A549 (cell line): ENCODE measurements around the gene FBLL1.

Experiments used
- CTCF ChIP-seq: fragments of >200 bp; sonication (Bioruptor Twin); formaldehyde crosslinking; IDR thresholded peaks from 3 replicates; pipeline ENCODE4 v1.5.1; 2016
- EHMT2 ChIP-seq: fragments of 200-600 bp; sonication (generic); IDR thresholded peaks from 2 replicates; pipeline ENCODE4 v1.6.1; 2016; ENCODE audit warnings: antibody characterized with exemption, low read depth, mild to moderate bottlenecking, moderate library complexity
- EP300 ChIP-seq, 2 experiments: fragments of >200 bp; sonication (Bioruptor Twin); formaldehyde crosslinking; IDR thresholded peaks; 2 replicates in 1 of 2; 3 replicates in 1 of 2; pipeline ENCODE4 v1.6.1; 2016 to 2017
- HOXA7 ChIP-seq: fragments of 250-450 bp; sonication (Bioruptor Pico); IDR thresholded peaks from 2 replicates; pipeline ENCODE4 v1.5.0; 2020; ENCODE audit warnings: mild to moderate bottlenecking, moderate library complexity
- MAX ChIP-seq: IDR thresholded peaks from 2 replicates; pipeline ENCODE4 v1.6.1; 2012
- USF2 ChIP-seq: fragments of 450-650 bp; IDR thresholded peaks from 2 replicates; pipeline ENCODE4 v1.6.1; 2014; ENCODE audit warnings: antibody characterized with exemption

- TF ChIP-seq CTCF (no peak), MAX (no peak), USF2 (no peak), EP300 (IDR thresholded peaks at IDR 0.05) (no peak), HOXA7 (CRISPR knock-in tag) (no peak), EHMT2 (no peak)
Measured at GRCh38 chr5:168513861-168514428, 15.2 kb upstream of the FBLL1 start.
